ENCODE results near the gene NKD2. TPM values are rescaled to one million over a fixed set of nuclear protein-coding genes. Genes with fewer than 3 reads are reported as not detected.

Gene NKD2
- total and polyA plus RNA-seq, 2 of the 4 experiments (the other 2 are of a cell fraction), result not detected

- Histone ChIP-seq H3K18ac (ENCODE audit: low read depth, low read length) (no peak overlapping the region), H2AK9ac (replicated peaks; ENCODE audit: low read depth, low read length, poor library complexity) (no peak overlapping the region), H4K8ac (ENCODE audit: low read depth in 2 of 2, low read length in 2 of 2) (no peak overlapping the region), H2BK120ac (ENCODE audit: low read depth, low read length) (no peak overlapping the region), H4K5ac (ENCODE audit: low read depth, low read length) (no peak overlapping the region), H3K4ac (ENCODE audit: low read depth, low read length) (no peak overlapping the region), H3K79me1 (ENCODE audit: low read depth in 1 of 2, low read length in 2 of 2) (no peaks in the 10 kb centered on the region), H2BK15ac (ENCODE audit: low read depth, low read length) (no peak overlapping the region), H3K9me3 (ENCODE audit: control insufficient read depth, insufficient read depth, low read length) (no peaks in the 10 kb centered on the region), H3K4me3 (ENCODE audit: insufficient read depth, low read depth, low read length) (no peak overlapping the region), H2BK5ac (ENCODE audit: low read depth, low read length, poor library complexity, severe bottlenecking) (no peak overlapping the region), H2AFZ (replicated peaks; ENCODE audit: low read length, poor library complexity) (no peak overlapping the region), H3K4me1 (ENCODE audit: control insufficient read depth, insufficient read depth, low read length) (no peaks in the 10 kb centered on the region), H3K23ac (ENCODE audit: low read depth, low read length) (no peak overlapping the region), H4K20me1 (ENCODE audit: insufficient read depth, low read length) (no peaks in the 10 kb centered on the region; the same call in 1 of the 2 replicates), H3K9ac (ENCODE audit: low read depth, low read length) (no peak overlapping the region), H3K36me3 (ENCODE audit: control insufficient read depth, insufficient read depth, low read length) (peaks cover 22% of the 10 kb centered on the region; the same call in 1 of the 2 replicates), H3K9me1 (ENCODE audit: insufficient read depth, low read length) (no peaks in the 10 kb centered on the region), H2AK5ac (ENCODE audit: low read depth, low read length) (no peak overlapping the region), H3K4me2 (ENCODE audit: low read depth, low read length) (no peak overlapping the region), H3K56ac (ENCODE audit: extremely low read depth, insufficient read depth, low read length) (no peak overlapping the region), H3K27ac (ENCODE audit: insufficient read depth, low read length) (no peak overlapping the region), H2BK20ac (ENCODE audit: low read depth, low read length) (no peak overlapping the region), H3K27me3 (ENCODE audit: control insufficient read depth, insufficient read depth, low read length) (no peaks in the 10 kb centered on the region), H4K91ac (ENCODE audit: insufficient read depth, low read depth, low read length) (no peak overlapping the region), H3K14ac (replicated peaks; ENCODE audit: low read depth, low read length) (no peak overlapping the region)
- TF ChIP-seq SMC3 (IDR thresholded peaks at IDR 0.05; ENCODE audit: low read depth, low read length), result no peak
- no peak for TF ChIP-seq RAD21 (IDR thresholded peaks at IDR 0.05; ENCODE audit: low read length)
- TF ChIP-seq POLR2A (IDR thresholded peaks at IDR 0.05; ENCODE audit: low read depth, low read length), result no peak
- TF ChIP-seq CEBPB (IDR thresholded peaks at IDR 0.05; ENCODE audit: low read depth, low read length), result no peak
- TF ChIP-seq MAZ (IDR thresholded peaks at IDR 0.05; ENCODE audit: borderline replicate concordance, low read depth, low read length), result no peak
- no peak for TF ChIP-seq CTCF (conservative IDR thresholded peaks at IDR 0.05; ENCODE audit: low read depth, low read length)
- no peak for TF ChIP-seq ELK1 (IDR thresholded peaks at IDR 0.05; ENCODE audit: borderline replicate concordance, low read depth, low read length)
- no peak for TF ChIP-seq FOS (IDR thresholded peaks at IDR 0.05; ENCODE audit: low read depth, low read length)
- TF ChIP-seq NFE2L2 (IDR thresholded peaks at IDR 0.05; ENCODE audit: low read depth, low read length), result no peak
- TF ChIP-seq USF2 (IDR thresholded peaks at IDR 0.05; ENCODE audit: low read depth, low read length), result no peak
- TF ChIP-seq RFX5 (IDR thresholded peaks at IDR 0.05; ENCODE audit: low read depth, low read length), result no peak
- no peak for TF ChIP-seq CHD1 (IDR thresholded peaks at IDR 0.05; ENCODE audit: low read depth, low read length)
- no peak for TF ChIP-seq BHLHE40 (IDR thresholded peaks at IDR 0.05; ENCODE audit: low read depth, low read length)
- TF ChIP-seq MXI1 (IDR thresholded peaks at IDR 0.05; ENCODE audit: borderline replicate concordance, low read depth, low read length), result no peak
- no peak for TF ChIP-seq RCOR1 (IDR thresholded peaks at IDR 0.05; ENCODE audit: insufficient replicate concordance, low read length)
- no peak for TF ChIP-seq MAFK (IDR thresholded peaks at IDR 0.05; ENCODE audit: low read depth, low read length)
- DNase-seq (no peak), ATAC-seq (ENCODE audit: low read depth) (no peak)
- ChIA-PET CTCF (no interaction called here), POLR2A (ENCODE audit: unreplicated experiment) (no interaction called here)
- in situ Hi-C loops (cut with MboI; ENCODE audit: low sequenced_read_pairs), result no loop called here
- BruUV-seq (replicated peaks), result no TSS peak
- dilution Hi-C loops (cut with HindIII; ENCODE audit: low sequenced_read_pairs, unreplicated experiment), result no loop called here
- 94% methylated on average over 9 of the region's 26 CpGs; no CpG with 5 or more reads in 1 of the 2 experiments for WGBS, 2 experiments (ENCODE audit: extremely low coverage in 2 of 2, insufficient read length in 1 of 2)
- intact Hi-C loops (cut with micrococcal nuclease), result no loop called here
Measured at GRCh38 chr5:1081519-1081918, 72.9 kb downstream of the NKD2 start.

All from IMR-90 (cell line).